Testis (tissue), 2 donors: ENCODE data around the gene SPATA20.

Source experiments
- POLR2A ChIP-seq: fragments of 450-650 bp; IDR thresholded peaks from one replicate; pipeline ENCODE4 v1.6.1; 2017; ENCODE audit warnings: antibody characterized with exemption, mild to moderate bottlenecking, moderate library complexity
- TF ChIP-seq, protein P1 (sequence below), 3 experiments: fragments of 450-650 bp in 2 of 3; fragments of 200-600 bp in 1 of 3; sonication (generic) in 1 of 3; IDR thresholded peaks; one replicate each; pipeline ENCODE4 v1.5.1; 2016 to 2019; ENCODE audit warnings: antibody characterized with exemption in 3 of 3, mild to moderate bottlenecking in 2 of 3, moderate library complexity in 1 of 3

- TF ChIP-seq, protein P1, sequence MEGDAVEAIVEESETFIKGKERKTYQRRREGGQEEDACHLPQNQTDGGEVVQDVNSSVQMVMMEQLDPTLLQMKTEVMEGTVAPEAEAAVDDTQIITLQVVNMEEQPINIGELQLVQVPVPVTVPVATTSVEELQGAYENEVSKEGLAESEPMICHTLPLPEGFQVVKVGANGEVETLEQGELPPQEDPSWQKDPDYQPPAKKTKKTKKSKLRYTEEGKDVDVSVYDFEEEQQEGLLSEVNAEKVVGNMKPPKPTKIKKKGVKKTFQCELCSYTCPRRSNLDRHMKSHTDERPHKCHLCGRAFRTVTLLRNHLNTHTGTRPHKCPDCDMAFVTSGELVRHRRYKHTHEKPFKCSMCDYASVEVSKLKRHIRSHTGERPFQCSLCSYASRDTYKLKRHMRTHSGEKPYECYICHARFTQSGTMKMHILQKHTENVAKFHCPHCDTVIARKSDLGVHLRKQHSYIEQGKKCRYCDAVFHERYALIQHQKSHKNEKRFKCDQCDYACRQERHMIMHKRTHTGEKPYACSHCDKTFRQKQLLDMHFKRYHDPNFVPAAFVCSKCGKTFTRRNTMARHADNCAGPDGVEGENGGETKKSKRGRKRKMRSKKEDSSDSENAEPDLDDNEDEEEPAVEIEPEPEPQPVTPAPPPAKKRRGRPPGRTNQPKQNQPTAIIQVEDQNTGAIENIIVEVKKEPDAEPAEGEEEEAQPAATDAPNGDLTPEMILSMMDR (IDR thresholded peaks at IDR 0.05): no peak
- TF ChIP-seq POLR2A: no peak
Measured at GRCh38 chr17:50544516-50544915, 2.5 kb upstream of the SPATA20 start.
